Neutrophil (primary cell): Measurements from ENCODE around the gene EGFLAM.

ENCODE experiments used
- H3K27ac ChIP-seq: fragments of 200-600 bp; sonication (generic); 2 replicates; pipeline ENCODE4 v1.5.1; 2016; ENCODE audit warnings: mild to moderate bottlenecking, moderate library complexity
- H3K27me3 ChIP-seq: fragments of 200-600 bp; sonication (generic); 2 replicates; pipeline ENCODE4 v1.6.0; 2016; ENCODE audit warnings: mild to moderate bottlenecking
- H3K36me3 ChIP-seq: fragments of 200-600 bp; sonication (generic); 2 replicates; pipeline ENCODE4 v1.5.1; 2017
- H3K4me1 ChIP-seq, 2 experiments: fragments of 200-600 bp in 1 of 2; sonication (generic) in 1 of 2; 1 replicate in 1 of 2; 2 replicates in 1 of 2; pipeline versions ENCODE4 v1.5.1 to v1.6.1; 2013 to 2016; ENCODE audit warnings: low read depth in 1 of 2, low read length in 1 of 2, mild to moderate bottlenecking in 1 of 2, moderate library complexity in 1 of 2; ENCODE audit not compliant: control insufficient read depth in 1 of 2, insufficient read depth in 1 of 2
- H3K4me3 ChIP-seq, 2 experiments: fragments of 200-600 bp in 1 of 2; sonication (generic) in 1 of 2; 1 replicate in 1 of 2; 2 replicates in 1 of 2; pipeline ENCODE4 v1.5.1; 2013 to 2016; ENCODE audit warnings: low read depth in 1 of 2, low read length in 1 of 2, mild to moderate bottlenecking in 1 of 2, moderate library complexity in 1 of 2
- H3K9me3 ChIP-seq: fragments of 200-600 bp; sonication (generic); 2 replicates; pipeline ENCODE4 v1.5.1; 2016
- CTCF ChIP-seq: fragments of 200-600 bp; sonication (generic); IDR thresholded peaks from 2 replicates; pipeline ENCODE4 v1.5.1; 2016; ENCODE audit warnings: antibody characterized with exemption

Gene EGFLAM

GRCh38 chr5:38226091-38226490, 32.3 kb upstream of the EGFLAM start:
- H3K27me3 ChIP-seq: peaks cover 9% of the 10 kb centered on the region
- no peak overlapping the region for H3K4me3 ChIP-seq
- H3K36me3 ChIP-seq: no peaks in the 10 kb centered on the region
- no peak for TF ChIP-seq CTCF
- H3K27ac ChIP-seq: no peak overlapping the region
- no peaks in the 10 kb centered on the region for H3K9me3 ChIP-seq
- H3K4me1 ChIP-seq: no peaks in the 10 kb centered on the region

- H3K4me1 ChIP-seq: no peaks in the 10 kb centered on the region
- no peaks in the 10 kb centered on the region for H3K36me3 ChIP-seq
- peaks cover 9% of the 10 kb centered on the region for H3K27me3 ChIP-seq
- no peak overlapping the region for H3K4me3 ChIP-seq
- H3K27ac ChIP-seq: no peak overlapping the region
- TF ChIP-seq CTCF: no peak
- H3K9me3 ChIP-seq: no peaks in the 10 kb centered on the region
Observed at GRCh38 chr5:38228914-38229313, 29.4 kb upstream of the EGFLAM start.

- H3K27ac ChIP-seq: no peak overlapping the region
- no peak overlapping the region for H3K4me3 ChIP-seq
- no peaks in the 10 kb centered on the region for H3K4me1 ChIP-seq
- no peaks in the 10 kb centered on the region for H3K9me3 ChIP-seq
- H3K36me3 ChIP-seq: no peaks in the 10 kb centered on the region
- H3K27me3 ChIP-seq: peaks cover 9% of the 10 kb centered on the region
- TF ChIP-seq CTCF: no peak
Observed at GRCh38 chr5:38234737-38235136, 23.6 kb upstream of the EGFLAM start.

GRCh38 chr5:38237681-38238080, 20.7 kb upstream of the EGFLAM start:
- no peaks in the 10 kb centered on the region for H3K9me3 ChIP-seq
- TF ChIP-seq CTCF: no peak
- H3K4me1 ChIP-seq: no peaks in the 10 kb centered on the region
- H3K36me3 ChIP-seq: no peaks in the 10 kb centered on the region
- peaks cover 4% of the 10 kb centered on the region for H3K27me3 ChIP-seq
- no peak overlapping the region for H3K4me3 ChIP-seq
- no peak overlapping the region for H3K27ac ChIP-seq

GRCh38 chr5:38240212-38240611, 18.1 kb upstream of the EGFLAM start:
- TF ChIP-seq CTCF: no peak

GRCh38 chr5:38241655-38242054, 16.7 kb upstream of the EGFLAM start:
- no peak for TF ChIP-seq CTCF
- Histone ChIP-seq H3K4me3 (no peak overlapping the region), H3K27me3 (peaks cover 4% of the 10 kb centered on the region), H3K9me3 (no peaks in the 10 kb centered on the region), H3K4me1 (no peaks in the 10 kb centered on the region), H3K36me3 (no peaks in the 10 kb centered on the region), H3K27ac (no peak overlapping the region)

More at GRCh38 chr5:38240212-38240611, 18.1 kb upstream of the EGFLAM start:
- Histone ChIP-seq H3K36me3 (no peaks in the 10 kb centered on the region), H3K27ac (no peak overlapping the region), H3K4me1 (no peaks in the 10 kb centered on the region), H3K27me3 (peaks cover 4% of the 10 kb centered on the region), H3K9me3 (no peaks in the 10 kb centered on the region), H3K4me3 (no peak overlapping the region)
